DMS153 treated with DMSO at 0.1 percent for 48 hours (cell line): Measurements from ENCODE around the gene SOX21.

ENCODE experiments used
- DNase-seq: peaks from one replicate; lab custom pipeline; 2025; ENCODE audit not compliant: unreplicated experiment; lab: John Stamatoyannopoulos, UW

The SOX21 gene

DNA sequence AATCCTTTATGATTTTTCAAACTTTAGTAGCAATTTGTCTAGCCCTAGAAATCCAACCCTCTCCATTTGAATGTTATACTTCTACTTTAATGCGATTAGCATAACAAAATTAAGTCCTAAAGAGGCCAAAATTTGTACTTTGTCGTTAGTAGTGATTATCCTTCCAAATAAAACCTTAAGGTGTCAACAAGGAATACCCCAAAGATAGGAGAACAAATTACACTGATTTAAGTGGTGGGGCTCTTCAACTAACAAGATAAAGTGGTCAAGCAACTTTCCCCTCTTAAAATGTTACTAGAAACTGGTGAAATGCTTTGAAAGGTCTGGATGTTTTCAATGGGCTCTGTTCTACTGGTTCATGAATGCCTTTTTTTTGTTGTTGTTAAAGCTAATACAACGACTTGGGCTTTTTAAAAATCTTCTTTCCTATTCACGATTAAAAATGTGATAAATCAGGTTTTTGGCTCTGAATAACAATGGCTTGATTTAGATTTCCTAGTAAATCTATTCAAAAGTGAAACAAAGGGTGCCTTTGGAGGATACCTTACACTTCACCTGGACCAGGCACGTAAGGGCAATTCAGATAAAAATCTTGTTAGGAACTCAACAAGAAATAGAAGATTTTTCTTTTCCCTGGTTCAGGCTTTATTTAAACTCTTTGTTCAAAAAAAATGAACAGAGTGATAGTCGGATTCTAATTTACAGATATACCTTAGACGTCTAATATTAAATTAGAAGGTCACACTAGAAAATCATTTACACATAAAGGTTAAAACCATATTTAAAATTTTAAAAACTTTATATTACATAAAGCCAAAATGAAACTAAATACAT, 3.1 kb downstream of the SOX21 start:
- peak; percentile 47 for DNase-seq

DNA sequence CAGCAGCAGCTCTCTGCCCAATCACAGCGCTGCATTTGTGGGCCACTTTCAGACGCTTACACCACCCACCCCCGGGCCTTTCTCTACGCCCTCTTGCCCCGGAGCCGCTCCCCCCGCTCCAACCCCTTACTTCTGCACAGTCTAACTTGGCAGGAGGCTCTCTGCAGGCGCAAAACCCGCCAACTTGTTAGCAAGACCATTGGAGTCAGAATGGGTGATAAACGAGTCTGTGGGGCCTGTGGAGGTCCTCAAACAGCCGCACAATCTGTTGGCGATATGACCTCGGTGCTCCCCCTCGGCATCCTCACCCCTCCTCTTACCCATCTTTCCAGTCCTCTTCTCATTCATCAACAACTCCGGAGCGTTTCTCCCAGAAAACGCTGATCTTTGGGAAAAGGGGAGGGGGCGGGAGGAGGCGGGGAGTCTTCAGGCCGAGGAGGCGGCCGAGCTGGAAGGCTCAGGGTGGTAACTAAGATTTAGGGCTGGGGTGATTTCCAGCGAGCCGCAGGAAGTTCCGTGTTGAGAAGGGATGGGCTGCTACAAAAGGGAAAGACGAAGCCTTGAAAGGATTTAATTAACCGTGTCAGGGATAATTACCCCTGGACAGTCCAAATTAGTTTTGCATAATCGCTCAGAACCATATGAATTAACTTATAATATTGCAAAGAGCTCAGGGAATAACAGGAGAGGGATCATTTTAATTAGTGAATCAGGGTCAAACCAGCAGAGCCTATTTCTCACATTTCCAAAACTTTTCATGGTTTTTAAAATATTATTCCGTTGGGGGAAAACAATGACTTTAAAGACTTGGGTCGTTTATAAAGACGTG, 4.1 kb downstream of the SOX21 start:
- peak; percentile 48 for DNase-seq

DNA sequence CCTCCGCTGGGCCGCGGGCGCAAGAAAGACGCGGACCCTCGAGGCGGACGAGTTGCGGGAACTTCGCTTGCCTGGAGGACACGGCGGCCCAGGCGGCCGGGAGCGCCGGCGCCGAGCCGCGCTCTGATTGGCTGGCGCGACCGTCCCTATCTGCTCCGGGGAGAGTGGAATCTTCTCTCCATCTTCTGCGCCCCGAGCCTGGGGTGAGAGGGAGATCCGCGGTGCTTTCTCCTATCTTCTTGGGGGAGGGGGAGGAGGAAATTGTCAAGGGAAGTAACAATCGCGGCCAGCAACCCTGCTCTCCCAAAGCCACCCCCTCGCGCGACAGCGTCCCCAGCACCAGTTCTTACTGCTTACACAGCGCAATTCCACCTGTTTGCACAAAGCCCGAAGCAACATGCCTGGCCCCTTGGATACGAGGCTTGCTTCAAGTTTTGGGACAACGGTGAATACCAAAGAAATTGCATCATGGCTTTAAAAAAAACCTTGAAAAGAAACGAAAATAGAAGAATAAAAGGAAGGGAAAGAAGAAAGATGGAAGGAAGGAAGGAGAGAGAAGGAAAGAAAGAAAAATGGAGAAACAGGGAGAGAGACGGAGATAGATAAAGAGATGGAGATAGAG, 4.8 kb downstream of the SOX21 start:
- DNase-seq, result peak; percentile 42

DNA sequence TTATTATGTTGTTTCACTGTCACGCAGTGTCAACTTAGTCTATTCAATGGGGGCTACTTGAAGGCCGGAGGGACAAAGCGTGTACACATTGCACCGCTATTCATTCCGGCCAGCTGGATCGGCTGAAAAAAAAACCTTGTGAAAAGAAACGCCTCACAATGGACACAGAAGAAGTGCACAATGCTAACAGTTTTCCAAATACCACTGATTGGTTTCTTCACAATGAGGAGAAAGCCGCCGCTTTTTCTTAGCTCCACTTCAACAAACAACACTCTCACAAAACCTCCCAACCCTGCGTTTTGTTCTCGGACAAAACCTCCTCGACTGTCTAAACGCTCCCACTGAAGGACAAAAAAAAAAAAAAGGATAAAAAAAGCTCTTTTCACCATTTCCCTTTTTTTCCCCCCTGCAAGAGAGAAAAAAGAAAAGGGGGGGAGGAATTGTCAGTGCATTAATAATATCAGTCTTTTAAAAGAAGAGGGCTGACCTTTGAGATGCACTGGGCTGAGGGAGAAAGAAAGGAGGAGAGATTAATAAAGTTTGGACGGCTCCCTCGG, 5.4 kb downstream of the SOX21 start:
- peak; percentile 100 for DNase-seq

DNA sequence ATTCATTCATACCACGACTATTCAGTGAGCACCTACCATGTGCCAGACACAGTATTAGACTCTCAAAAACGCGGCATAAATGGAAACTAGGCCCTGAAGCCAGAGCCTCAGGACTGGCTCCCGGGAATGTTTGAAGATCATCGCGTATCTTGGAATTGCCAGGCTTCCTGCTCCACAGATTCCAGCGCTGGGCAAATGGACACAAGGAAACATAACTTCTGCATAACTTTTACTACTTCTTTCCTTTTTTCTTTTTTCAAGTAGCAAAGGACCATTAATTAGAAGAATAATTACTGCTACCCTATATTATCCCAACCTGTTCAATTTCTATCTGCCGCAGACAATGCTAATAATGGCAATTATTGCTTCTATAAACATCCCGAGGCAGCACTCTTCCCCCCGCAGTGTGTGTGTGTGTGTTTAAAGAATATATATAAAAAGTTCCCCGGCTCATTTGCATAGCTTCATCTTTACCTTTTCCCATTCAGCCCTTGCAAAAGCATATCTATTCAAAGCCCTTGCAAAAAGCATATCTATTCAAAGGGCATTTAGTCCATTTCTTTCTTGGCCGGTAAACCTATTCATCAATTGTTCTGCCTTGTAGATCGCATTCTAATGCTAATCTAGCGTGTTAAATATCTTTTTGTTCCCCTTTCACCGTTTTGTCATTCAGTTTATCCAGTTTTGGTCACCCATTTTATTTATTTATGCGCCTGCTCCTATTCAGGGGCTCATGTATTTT, 6.1 kb downstream of the SOX21 start:
- DNase-seq, result peak; percentile 100

DNA sequence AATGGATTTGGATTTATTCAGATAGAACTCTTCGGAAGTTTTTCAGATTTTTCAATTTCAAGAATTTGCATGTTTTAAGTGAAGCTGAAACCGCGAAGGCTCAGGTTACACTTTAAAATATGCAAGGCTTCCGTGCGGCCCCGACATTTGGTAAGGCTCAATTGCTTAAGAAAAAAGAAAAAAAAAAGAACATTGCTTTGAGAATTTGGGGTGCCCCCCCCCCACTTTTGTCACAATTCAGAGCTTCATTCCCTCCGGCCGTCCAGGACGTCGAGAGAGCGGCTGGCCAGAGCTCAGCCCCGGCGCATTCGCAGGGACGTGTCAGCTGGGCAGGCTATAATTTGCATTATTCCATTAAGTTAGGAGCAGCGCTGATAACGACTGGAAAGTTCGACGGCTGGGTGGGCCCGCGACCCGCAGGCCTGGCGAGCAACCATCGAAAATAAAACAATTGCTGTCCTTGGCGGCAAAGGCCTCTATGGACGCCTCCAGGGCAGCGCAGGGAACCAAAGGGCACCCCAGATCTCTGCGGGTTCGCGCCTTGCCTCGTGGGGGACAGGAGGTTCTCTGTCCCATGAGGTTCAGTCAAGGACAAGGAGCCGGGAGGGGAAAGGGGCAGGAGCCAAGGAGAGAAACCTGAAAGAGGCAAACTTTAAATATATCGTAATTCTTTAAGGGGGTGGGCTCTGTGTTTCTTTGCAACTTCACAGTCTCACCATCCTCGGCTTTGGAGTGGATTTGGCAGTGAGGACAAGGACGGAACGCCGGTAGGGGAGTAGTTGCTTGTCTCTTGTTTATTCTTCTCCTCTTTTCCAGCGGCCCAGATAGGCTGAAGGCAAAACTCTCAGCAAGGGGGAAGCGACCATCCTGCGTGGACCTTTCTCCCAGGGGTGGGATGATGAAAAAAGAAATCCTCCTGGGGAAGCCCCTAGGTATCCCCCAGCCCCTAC, 7.0 kb downstream of the SOX21 start:
- no peak for DNase-seq

DNA sequence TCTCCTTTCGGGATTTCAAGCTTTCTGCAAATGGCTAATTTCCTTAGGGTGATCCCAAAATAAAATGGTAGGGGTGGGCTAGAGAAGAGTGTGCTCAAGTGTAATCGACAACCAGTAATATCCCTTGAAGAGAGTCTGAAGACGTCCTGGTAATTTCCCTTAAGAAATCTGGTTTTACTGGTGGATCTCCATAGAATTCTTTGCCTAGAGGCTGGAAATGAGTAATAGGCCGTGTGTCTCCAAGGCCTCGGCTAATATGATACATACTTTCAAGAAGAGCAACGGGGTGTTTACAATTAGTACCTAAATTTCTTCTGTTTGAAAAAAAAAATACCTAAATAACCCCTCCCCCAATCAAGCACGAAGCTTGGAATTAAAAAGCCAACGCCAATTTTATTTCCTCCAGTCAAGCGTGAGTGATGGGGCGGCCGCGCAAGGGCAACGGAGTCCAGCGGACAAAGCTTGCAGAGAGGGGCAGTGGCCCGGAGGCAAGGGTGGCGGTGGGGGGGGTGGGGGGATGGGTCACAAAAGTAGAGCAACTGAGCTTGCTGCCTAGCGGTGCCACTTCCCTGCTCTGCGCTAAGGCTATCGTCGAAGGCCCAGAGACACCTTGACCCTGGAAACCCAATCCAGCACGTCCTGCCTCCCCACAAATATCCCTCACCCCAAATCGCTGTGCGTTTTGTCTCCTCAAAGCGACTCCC, 7.8 kb downstream of the SOX21 start:
- no peak for DNase-seq

DNA sequence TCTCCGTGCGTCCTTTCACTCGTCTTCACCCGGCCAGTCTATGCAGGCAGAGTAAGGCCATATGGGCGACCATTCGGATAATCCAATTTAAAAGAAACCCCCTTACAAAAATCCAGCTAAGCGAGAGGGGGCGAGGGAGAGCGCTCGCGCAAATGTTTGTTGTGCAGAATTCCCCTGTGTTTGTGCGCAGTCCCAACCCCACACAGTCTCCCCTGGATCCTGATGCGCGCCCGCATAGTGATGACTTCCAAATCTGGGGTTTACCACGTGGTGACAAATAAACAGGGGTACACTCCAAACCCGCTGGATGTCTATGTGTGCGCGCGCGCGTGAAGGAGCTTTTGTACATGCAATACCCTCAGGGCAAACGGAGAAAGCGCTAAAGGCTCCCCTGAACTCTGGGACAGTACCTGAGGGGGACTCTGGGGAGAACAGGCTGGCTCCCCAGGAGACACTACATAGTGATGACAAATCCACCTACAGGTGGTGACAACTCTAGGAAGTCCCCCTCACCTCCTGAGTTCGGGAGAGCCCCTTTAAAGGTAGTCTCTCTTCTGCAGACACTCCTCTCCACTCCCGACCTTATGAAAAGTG, 8.5 kb downstream of the SOX21 start:
- no peak for DNase-seq

DNA sequence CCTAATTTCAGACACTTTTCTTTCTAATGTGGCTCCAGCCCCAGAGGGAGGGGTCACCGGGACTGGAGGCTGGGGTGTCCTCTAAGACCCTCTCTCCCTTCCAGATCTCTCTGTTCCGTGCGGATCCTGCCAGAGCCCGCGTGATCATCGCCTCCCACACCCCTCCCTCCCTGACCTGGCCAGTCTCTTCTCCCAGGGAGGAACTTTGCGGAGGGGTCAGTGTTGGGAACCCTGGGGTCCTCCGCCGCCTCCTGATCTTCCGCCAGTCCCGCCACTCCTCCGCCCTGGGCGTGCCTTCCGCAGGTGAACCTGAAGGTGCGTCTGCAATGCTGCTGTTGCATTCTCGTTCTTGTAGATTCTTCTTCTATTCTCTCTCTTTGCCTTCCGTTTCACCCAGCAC, 9.1 kb downstream of the SOX21 start:
- no peak for DNase-seq

DNA sequence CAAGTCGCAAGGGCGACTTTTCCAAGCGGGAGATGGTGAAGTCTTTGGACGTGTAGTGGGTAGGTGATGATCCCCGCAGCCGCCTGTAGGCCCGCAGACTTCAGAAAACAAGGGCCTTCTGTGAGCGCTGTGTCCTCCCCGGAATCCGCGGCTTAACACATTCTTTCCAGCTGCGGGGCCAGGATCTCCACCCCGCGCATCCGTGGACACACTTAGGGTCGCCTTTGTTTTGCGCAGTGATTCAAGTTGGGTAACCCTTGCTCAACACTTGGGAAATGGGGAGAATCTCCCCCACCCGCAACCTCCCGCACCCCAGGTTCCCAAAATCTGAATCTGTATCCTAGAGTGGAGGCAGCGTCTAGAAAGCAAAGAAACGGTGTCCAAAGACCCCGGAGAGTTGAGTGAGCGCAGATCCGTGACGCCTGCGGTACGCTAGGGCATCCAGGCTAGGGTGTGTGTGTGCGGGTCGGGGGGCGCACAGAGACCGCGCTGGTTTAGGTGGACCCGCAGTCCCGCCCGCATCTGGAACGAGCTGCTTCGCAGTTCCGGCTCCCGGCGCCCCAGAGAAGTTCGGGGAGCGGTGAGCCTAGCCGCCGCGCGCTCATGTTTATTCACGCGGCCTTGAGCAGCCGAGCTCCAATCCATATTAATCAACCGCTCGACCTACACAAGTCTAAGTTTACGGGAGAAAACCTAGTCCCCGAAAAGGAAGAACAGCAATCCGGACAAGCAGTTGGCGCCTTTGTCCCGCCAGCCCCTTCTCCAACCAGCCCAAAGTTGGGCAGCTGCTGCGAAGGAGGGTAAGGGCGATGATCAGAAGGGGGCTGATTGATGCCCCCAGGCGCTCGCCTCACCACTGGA, 9.9 kb downstream of the SOX21 start:
- no peak for DNase-seq

DNA sequence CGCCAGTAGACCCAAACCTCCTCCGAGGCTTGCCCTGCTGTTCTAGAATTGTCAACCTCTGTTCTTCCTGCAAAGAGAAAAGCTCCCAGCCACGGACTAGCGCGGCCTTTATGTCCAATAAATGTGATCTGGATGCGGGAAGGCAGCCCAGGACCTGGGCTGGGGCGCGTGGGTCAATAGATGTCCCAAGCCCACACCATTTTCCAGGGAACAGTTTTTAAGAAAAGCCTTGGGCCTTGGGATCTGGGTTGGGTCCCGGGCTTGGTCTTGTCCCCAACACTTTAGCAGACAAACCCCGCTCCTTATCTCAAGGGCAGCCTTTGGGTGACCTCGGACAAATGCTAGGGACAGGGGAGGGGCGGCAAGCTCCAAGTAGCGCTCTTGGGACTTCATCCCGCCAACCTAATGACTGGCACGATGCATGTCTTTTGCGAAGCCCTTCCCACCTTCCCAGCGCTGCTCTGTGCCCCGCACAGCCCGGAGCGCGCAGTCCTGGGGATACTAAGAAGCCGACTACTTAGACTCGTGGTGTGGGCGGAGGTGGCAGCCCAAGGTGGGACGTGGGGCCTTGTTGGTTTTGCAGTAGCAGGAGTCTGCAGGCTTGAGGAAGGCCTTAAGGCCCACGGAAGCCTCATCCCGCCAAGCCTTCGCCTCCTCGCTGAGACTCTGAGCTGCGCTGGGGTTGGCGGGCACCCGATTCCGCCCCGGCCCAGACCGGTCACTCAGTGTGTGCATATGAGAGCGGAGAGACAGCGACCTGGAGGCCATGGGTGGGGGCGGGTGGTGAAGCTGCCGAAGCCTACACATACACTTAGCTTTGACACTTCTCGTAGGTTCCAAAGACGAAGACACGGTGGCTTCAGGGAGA, 10.8 kb downstream of the SOX21 start:
- no peak for DNase-seq

DNA sequence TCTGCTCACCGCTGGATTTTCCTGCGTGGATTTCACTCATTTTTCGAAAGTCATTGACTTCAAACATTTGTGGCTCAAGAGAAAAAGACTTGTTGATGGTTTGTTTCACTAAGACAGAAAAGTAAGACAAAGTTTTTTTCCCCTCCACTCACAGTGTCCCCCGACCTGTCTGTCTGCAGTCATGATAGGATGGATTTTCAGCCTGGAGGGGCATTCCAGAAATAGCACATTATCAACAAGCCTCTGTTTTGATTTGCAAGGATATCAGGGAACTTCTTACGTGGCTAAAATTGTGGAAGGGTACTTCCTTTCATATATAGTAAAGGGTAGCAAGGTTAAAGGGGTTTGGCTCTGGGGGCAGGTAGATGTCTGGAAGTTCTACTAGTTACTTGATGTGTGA, 11.8 kb downstream of the SOX21 start:
- no peak for DNase-seq

DNA sequence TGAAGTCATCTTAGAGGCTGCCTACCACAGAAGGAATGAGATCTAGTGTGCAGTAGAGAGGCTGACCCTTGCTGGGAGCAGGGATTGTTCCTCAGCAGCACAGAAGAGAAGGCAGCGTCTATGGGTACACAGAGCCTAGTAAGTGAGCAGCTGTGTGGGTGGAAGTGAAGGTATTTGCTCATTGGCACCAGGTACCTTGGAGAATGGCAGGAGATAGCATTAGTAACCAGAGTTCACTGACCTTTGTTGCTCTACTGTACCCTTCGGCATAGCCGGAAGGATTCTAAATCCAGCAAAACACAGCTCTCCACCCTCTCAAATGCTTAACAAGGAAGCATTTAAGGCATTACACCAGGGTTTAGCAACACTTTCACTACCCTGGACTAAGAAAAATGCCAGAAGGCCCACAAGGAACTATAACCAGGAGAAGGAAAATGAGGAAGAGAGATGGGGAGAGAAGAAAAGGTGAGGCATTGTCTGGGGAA, 12.3 kb downstream of the SOX21 start:
- no peak for DNase-seq

DNA sequence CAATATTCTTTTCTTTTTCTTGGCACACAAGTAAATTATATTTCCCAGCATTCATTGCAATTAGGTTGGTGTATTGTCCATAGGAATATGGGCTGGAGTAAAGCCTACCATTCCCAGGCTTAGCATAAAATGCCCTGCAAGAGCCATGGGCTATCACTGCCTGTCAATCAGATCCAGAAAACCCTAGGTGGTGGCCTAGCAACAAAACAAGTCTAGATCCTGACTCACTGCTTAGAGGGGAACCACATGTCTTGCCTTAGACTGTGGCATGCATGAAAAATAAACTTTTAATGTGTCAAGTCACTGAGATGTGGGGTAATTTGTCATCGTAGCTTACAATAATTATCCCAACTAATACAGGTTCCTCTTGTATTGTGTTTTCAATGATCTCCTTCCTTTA, 16.2 kb downstream of the SOX21 start:
- DNase-seq, result no peak

DNA sequence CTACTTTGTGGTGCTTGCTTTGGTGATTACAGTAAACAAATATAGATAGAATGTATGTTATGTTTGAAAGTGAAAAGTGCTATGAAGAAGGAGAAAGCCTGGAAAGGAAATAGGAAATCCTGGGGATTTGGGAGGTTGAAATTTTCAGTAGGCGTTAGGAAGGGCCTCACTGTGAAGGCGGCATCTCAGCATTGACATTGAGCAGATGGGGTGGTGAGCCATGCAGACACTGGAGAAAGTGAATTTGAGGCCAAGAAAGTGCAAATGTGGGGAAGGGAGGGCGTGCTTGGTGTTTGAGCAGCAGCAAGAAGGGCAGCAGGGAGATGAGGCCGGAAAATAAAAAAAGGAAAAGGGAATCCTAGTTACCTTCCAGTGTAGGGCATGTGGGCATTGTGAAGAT, 20.3 kb downstream of the SOX21 start:
- no peak for DNase-seq

DNA sequence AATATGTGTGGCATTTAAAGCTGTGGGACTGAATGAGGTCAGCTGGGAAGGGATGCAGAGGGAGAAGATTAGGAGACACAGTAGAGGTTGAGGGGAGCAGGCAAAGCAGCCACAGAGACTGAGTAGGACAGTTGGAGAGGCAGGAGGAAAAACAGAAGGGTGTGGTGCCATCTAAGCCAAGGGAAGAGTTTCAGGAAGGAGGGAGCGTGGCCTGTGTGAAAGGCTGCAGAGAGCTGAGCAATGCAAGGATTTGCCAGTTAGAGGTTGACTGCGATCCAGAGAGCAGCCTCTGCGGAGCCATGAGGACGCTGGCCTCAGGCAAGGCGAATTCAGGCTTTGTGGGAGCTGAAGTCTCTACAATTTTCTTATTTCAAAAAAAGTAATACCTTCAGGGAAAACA, 28.9 kb downstream of the SOX21 start:
- DNase-seq, result no peak

DNA sequence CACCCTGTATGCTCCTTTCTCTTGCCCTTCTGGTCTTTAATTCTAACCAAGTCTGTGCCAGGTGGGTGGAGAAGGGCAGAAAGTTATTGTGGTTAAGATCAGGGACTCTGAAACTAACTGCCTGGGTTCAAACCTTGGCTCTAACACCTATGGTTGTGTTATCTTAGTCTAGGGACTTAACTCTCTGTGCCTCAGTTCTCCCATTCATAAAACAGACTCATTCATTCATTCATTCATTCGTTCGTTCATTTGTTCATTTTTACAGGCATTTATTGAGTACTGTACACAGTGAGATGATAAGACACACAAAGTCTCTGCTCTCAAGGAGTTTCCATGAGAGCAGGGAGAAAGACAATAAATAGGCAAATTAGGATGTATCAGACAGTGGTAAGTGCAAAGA, 30.1 kb downstream of the SOX21 start:
- no peak for DNase-seq
